Keratinocyte (primary cell): ENCODE data around the gene CFAP77. TPM values are rescaled to one million over a fixed set of nuclear protein-coding genes. Genes with fewer than 3 reads are reported as not detected.

Source experiments
- DNase-seq: peaks from one replicate; pipeline ENCODE4 v3.0.0-alpha.2; 2011; ENCODE audit warnings: low read depth, missing footprints, low spot score
- FAIRE-seq: peaks from 2 replicates; lab custom pipeline; 2011; peaks lifted over from hg19 to GRCh38; lab: Jason Lieb, UNC
- H2AFZ ChIP-seq: 2 replicates; pipeline ENCODE4 v1.6.0; 2012; ENCODE audit warnings: low read length, control low read depth, inconsistent platforms; ENCODE audit not compliant: control insufficient read depth
- H3K27ac ChIP-seq: 2 replicates; pipeline ENCODE4 v1.5.1; 2011; ENCODE audit warnings: low read length; ENCODE audit not compliant: control insufficient read depth, insufficient read depth
- H3K27me3 ChIP-seq: 3 replicates; pipeline ENCODE4 v1.6.0; 2011; ENCODE audit warnings: low read length; ENCODE audit not compliant: control insufficient read depth, insufficient read depth; ENCODE audit errors: extremely low read depth
- H3K36me3 ChIP-seq, 2 experiments: 2 replicates in 1 of 2; 3 replicates in 1 of 2; pipeline ENCODE4 v1.5.1; 2011; ENCODE audit warnings: low read length in 2 of 2, mild to moderate bottlenecking in 1 of 2; ENCODE audit not compliant: control insufficient read depth in 2 of 2, insufficient read depth in 2 of 2; ENCODE audit errors: extremely low read depth in 1 of 2
- H3K4me1 ChIP-seq: 3 replicates; pipeline ENCODE4 v1.5.1; 2011; ENCODE audit warnings: low read length; ENCODE audit not compliant: control insufficient read depth, insufficient read depth; ENCODE audit errors: extremely low read depth
- H3K4me2 ChIP-seq: 3 replicates; pipeline ENCODE4 v1.6.0; 2011; ENCODE audit warnings: low read depth, low read length; ENCODE audit not compliant: control insufficient read depth, insufficient read depth; ENCODE audit errors: extremely low read depth
- H3K4me3 ChIP-seq, 3 experiments: fragments of 200-600 bp in 1 of 3; sonication (generic) in 1 of 3; 2 replicates in 2 of 3; 3 replicates in 1 of 3; pipeline ENCODE4 v1.5.1; 2011 to 2016; ENCODE audit warnings: low read length in 3 of 3, mild to moderate bottlenecking in 3 of 3, control low read depth in 2 of 3, inconsistent platforms in 1 of 3, low read depth in 1 of 3, mixed read lengths in 1 of 3, mixed run types in 1 of 3, moderate library complexity in 1 of 3; ENCODE audit not compliant: control insufficient read depth in 2 of 3, insufficient read depth in 2 of 3; ENCODE audit errors: extremely low read depth in 1 of 3
- H3K79me2 ChIP-seq: 2 replicates; pipeline ENCODE4 v1.6.0; 2012; ENCODE audit warnings: low read length; ENCODE audit not compliant: control insufficient read depth, insufficient read depth
- H3K9ac ChIP-seq: 3 replicates; pipeline ENCODE4 v1.6.0; 2011; ENCODE audit warnings: low read length; ENCODE audit not compliant: control insufficient read depth, insufficient read depth; ENCODE audit errors: extremely low read depth
- H3K9me1 ChIP-seq: 3 replicates; pipeline ENCODE4 v1.6.0; 2011; ENCODE audit warnings: low read length; ENCODE audit not compliant: control insufficient read depth, insufficient read depth; ENCODE audit errors: extremely low read depth
- H3K9me3 ChIP-seq: 2 replicates; pipeline ENCODE4 v1.5.1; 2012; ENCODE audit warnings: low read depth, low read length; ENCODE audit not compliant: control insufficient read depth
- H4K20me1 ChIP-seq: 3 replicates; pipeline ENCODE4 v1.6.0; 2011; ENCODE audit warnings: low read length; ENCODE audit not compliant: control insufficient read depth, insufficient read depth; ENCODE audit errors: extremely low read depth
- EZH2 ChIP-seq: IDR thresholded peaks from one replicate; pipeline ENCODE4 v1.6.1; 2012; ENCODE audit warnings: inconsistent platforms, mild to moderate bottlenecking, low read length, moderate library complexity
- dilution Hi-C: fragments of 300-500 bp; cut with MboI; formaldehyde crosslinking; loops from one replicate; pipeline ENCODE4 v1.7.0; 2020; ENCODE audit warnings: low sequenced_read_pairs; ENCODE audit not compliant: extremely low pct_ligation_motif_present
- polyA plus RNA-seq, 5 experiments: library from polyadenylated mRNA; depleted of rRNA in 3 of 5; stranded (reverse) in 3 of 5; stranded (forward) in 1 of 5; unstranded in 1 of 5; fragments of >200 nt; gene quantifications; 1 replicate in 1 of 5; 2 replicates in 3 of 5; 3 replicates in 1 of 5; pipeline versions ENCODE4 v1.2.1 to v1.2.3, GENCODE V29; 2011 to 2012; ENCODE audit warnings: missing spikeins in 2 of 5, low read depth in 1 of 5, low replicate concordance in 1 of 5
- TF ChIP-seq, protein P1 (sequence below), 3 experiments: IDR thresholded peaks in 1 of 3; conservative IDR thresholded peaks in 1 of 3; optimal IDR thresholded peaks in 1 of 3; 2 replicates in 2 of 3; 3 replicates in 1 of 3; pipeline versions ENCODE3 to v1.5.1; 2011; ENCODE audit warnings: low read length in 3 of 3, mild to moderate bottlenecking in 3 of 3, moderate library complexity in 2 of 3, control low read depth in 1 of 3, inconsistent platforms in 1 of 3; ENCODE audit not compliant: insufficient read depth in 2 of 3; ENCODE audit errors: extremely low read depth in 1 of 3

The CFAP77 gene
- polyA plus RNA-seq, 1 donor (not counting 4 experiments of a cell fraction or from before 2014, with no cell fraction given), result not detected

DNA sequence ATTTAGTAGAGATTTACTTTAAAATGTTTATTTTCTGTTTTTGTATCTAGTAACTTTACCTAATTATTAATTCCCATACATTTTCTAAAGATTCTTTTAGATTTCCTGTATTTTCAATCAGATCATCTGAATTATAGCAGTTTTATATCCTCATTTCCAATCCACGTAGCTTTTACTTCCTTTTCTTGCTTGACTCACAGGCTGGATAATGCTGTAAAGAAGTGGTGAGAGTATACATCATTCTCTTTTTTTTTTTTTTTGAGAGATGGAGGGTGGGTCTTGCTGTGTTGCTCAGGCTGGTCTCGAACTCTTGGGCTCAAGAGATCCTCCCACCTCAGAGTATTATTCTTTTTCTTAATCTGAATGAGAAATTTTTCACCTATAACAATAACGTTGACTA is 44.0 kb upstream of the CFAP77 start:
- Histone ChIP-seq H3K4me1 (no peaks in the 10 kb centered on the region), H3K79me2 (no peaks in the 10 kb centered on the region), H3K4me2 (no peak overlapping the region), H3K27me3 (no peaks in the 10 kb centered on the region), H3K9me1 (no peaks in the 10 kb centered on the region), H2AFZ (no peak overlapping the region), H3K9ac (no peak overlapping the region), H3K4me3 (no peak overlapping the region), H4K20me1 (no peaks in the 10 kb centered on the region), H3K9me3 (no peaks in the 10 kb centered on the region), H3K27ac (no peak overlapping the region), H3K36me3 (no peaks in the 10 kb centered on the region)
- DNase-seq, result no peak
- dilution Hi-C loops, result no loop called here
- TF ChIP-seq EZH2, result no peak
- TF ChIP-seq, protein P1, sequence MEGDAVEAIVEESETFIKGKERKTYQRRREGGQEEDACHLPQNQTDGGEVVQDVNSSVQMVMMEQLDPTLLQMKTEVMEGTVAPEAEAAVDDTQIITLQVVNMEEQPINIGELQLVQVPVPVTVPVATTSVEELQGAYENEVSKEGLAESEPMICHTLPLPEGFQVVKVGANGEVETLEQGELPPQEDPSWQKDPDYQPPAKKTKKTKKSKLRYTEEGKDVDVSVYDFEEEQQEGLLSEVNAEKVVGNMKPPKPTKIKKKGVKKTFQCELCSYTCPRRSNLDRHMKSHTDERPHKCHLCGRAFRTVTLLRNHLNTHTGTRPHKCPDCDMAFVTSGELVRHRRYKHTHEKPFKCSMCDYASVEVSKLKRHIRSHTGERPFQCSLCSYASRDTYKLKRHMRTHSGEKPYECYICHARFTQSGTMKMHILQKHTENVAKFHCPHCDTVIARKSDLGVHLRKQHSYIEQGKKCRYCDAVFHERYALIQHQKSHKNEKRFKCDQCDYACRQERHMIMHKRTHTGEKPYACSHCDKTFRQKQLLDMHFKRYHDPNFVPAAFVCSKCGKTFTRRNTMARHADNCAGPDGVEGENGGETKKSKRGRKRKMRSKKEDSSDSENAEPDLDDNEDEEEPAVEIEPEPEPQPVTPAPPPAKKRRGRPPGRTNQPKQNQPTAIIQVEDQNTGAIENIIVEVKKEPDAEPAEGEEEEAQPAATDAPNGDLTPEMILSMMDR (optimal IDR thresholded peaks at IDR 0.05 in 1 of 3, IDR thresholded peaks at IDR 0.05 in 1 of 3, conservative IDR thresholded peaks at IDR 0.05 in 1 of 3; ENCODE audit: extremely low read depth in 1 of 3, insufficient read depth in 2 of 3, low read length in 3 of 3), result no peak
- no peak for FAIRE-seq

DNA sequence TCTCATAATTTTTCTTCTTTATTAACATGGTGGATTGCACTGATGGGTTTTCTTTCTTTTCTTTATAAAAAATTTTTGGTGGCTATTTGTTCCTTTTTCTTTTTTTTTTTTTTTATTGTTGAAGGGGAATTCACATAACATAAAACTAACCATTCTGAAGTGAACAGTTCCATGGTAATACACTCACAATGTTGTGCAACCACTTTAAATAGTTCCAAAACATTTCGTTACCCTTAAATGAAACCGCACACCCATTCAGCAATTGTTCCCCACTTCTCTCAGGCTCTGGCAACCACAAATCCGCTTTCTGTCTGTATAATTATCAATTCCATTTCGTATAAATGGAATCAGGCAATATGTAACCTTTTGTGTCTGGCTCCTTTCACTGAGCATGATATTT is 43.5 kb upstream of the CFAP77 start:
- no peaks in the 10 kb centered on the region for H3K79me2 ChIP-seq
- no peak overlapping the region for H3K4me3 ChIP-seq
- DNase-seq (no peak), FAIRE-seq (no peak)
- H3K4me1 ChIP-seq, result no peaks in the 10 kb centered on the region
- no peaks in the 10 kb centered on the region for H3K27me3 ChIP-seq
- no peaks in the 10 kb centered on the region for H3K36me3 ChIP-seq
- no peaks in the 10 kb centered on the region for H3K9me1 ChIP-seq
- no peaks in the 10 kb centered on the region for H3K9me3 ChIP-seq
- TF ChIP-seq EZH2, result no peak
- TF ChIP-seq, protein P1 (optimal IDR thresholded peaks at IDR 0.05 in 1 of 3, IDR thresholded peaks at IDR 0.05 in 1 of 3, conservative IDR thresholded peaks at IDR 0.05 in 1 of 3; ENCODE audit: extremely low read depth in 1 of 3, insufficient read depth in 2 of 3, low read length in 3 of 3), result no peak
- H3K9ac ChIP-seq, result no peak overlapping the region
- H3K27ac ChIP-seq, result no peak overlapping the region
- no peak overlapping the region for H3K4me2 ChIP-seq
- dilution Hi-C loops, result no loop called here
- no peaks in the 10 kb centered on the region for H4K20me1 ChIP-seq
- H2AFZ ChIP-seq, result no peak overlapping the region
